GM23338 (cell line): ENCODE measurements around the gene KCNJ4.

Source experiments
- CREB1 ChIP-seq: fragments of 250-450 bp; sonication (Bioruptor Pico); IDR thresholded peaks from 2 replicates; pipeline ENCODE4 v1.5.0; 2020; ENCODE audit warnings: low read depth, mild to moderate bottlenecking, moderate library complexity
- EZH2 ChIP-seq: fragments of 200-600 bp; sonication (generic); IDR thresholded peaks from one replicate; pipeline ENCODE4 v1.8.0; 2017; ENCODE audit warnings: antibody characterized with exemption, mild to moderate bottlenecking, low read depth; ENCODE audit not compliant: unreplicated experiment
- EZH2phosphoT487 ChIP-seq: fragments of 200-600 bp; sonication (generic); IDR thresholded peaks from one replicate; pipeline ENCODE4 v1.8.1; 2018; ENCODE audit warnings: antibody characterized with exemption; ENCODE audit not compliant: unreplicated experiment
- JUNB ChIP-seq: IDR thresholded peaks from one replicate; pipeline ENCODE4 v1.6.1; 2016; ENCODE audit warnings: antibody characterized with exemption; ENCODE audit not compliant: unreplicated experiment
- NANOG ChIP-seq: IDR thresholded peaks from 2 replicates; pipeline ENCODE4 v1.6.1; 2016; ENCODE audit warnings: antibody characterized with exemption, borderline replicate concordance
- POLR2AphosphoS5 ChIP-seq: IDR thresholded peaks from 2 replicates; pipeline ENCODE4 v1.6.1; 2016; ENCODE audit warnings: antibody characterized with exemption, low read depth
- ZNF331 ChIP-seq: fragments of 250-450 bp; sonication (Bioruptor Pico); IDR thresholded peaks from 2 replicates; pipeline ENCODE4 v1.5.0; 2020; ENCODE audit warnings: low read depth, mild to moderate bottlenecking, moderate library complexity
- TF ChIP-seq, protein P1 (sequence below), 2 experiments: fragments of 200-600 bp in 1 of 2; sonication (generic) in 1 of 2; conservative IDR thresholded peaks; 2 replicates each; pipeline versions ENCODE4 v1.5.1 to v1.6.1; 2016 to 2017; ENCODE audit warnings: antibody characterized with exemption in 2 of 2, low read depth in 2 of 2, mild to moderate bottlenecking in 2 of 2, moderate library complexity in 1 of 2
- TF ChIP-seq, protein P2 (sequence below): fragments of 250-450 bp; sonication (Bioruptor Pico); IDR thresholded peaks from 2 replicates; pipeline ENCODE4 v1.5.0; 2020; ENCODE audit warnings: mild to moderate bottlenecking, moderate library complexity
- TF ChIP-seq, protein P3 (sequence below): IDR thresholded peaks from one replicate; pipeline ENCODE4 v1.6.1; 2018; ENCODE audit warnings: antibody characterized with exemption; ENCODE audit not compliant: unreplicated experiment
- TF ChIP-seq, protein P4 (sequence below): IDR thresholded peaks from 2 replicates; pipeline ENCODE4 v1.6.1; 2016; ENCODE audit warnings: antibody characterized with exemption

DNA sequence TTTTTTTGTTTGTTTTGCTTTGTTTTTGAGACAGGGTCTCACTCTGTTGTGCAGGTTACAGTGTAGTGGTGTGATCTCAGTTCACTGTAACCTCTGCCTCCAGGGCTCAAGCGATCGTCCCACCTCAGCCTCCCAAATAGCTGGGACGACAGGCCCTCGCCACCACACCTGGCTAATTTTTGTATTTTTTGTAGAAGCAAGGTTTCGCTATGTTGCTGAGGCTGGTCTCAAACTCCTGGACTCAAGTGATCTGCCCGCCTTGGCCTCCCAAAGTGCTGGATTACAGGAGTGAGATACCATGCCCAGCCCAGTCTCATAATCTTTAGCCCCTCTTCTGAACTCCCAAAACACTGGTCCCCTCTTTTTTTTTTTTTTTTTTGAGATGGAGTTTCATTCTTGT, 50.6 kb downstream of the KCNJ4 start:
- TF ChIP-seq EZH2: no peak
- TF ChIP-seq, protein P1, sequence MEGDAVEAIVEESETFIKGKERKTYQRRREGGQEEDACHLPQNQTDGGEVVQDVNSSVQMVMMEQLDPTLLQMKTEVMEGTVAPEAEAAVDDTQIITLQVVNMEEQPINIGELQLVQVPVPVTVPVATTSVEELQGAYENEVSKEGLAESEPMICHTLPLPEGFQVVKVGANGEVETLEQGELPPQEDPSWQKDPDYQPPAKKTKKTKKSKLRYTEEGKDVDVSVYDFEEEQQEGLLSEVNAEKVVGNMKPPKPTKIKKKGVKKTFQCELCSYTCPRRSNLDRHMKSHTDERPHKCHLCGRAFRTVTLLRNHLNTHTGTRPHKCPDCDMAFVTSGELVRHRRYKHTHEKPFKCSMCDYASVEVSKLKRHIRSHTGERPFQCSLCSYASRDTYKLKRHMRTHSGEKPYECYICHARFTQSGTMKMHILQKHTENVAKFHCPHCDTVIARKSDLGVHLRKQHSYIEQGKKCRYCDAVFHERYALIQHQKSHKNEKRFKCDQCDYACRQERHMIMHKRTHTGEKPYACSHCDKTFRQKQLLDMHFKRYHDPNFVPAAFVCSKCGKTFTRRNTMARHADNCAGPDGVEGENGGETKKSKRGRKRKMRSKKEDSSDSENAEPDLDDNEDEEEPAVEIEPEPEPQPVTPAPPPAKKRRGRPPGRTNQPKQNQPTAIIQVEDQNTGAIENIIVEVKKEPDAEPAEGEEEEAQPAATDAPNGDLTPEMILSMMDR (conservative IDR thresholded peaks at IDR 0.05; ENCODE audit: low read depth in 2 of 2): no peak
- no peak for TF ChIP-seq POLR2AphosphoS5
- no peak for TF ChIP-seq EZH2phosphoT487
- TF ChIP-seq, protein P2, sequence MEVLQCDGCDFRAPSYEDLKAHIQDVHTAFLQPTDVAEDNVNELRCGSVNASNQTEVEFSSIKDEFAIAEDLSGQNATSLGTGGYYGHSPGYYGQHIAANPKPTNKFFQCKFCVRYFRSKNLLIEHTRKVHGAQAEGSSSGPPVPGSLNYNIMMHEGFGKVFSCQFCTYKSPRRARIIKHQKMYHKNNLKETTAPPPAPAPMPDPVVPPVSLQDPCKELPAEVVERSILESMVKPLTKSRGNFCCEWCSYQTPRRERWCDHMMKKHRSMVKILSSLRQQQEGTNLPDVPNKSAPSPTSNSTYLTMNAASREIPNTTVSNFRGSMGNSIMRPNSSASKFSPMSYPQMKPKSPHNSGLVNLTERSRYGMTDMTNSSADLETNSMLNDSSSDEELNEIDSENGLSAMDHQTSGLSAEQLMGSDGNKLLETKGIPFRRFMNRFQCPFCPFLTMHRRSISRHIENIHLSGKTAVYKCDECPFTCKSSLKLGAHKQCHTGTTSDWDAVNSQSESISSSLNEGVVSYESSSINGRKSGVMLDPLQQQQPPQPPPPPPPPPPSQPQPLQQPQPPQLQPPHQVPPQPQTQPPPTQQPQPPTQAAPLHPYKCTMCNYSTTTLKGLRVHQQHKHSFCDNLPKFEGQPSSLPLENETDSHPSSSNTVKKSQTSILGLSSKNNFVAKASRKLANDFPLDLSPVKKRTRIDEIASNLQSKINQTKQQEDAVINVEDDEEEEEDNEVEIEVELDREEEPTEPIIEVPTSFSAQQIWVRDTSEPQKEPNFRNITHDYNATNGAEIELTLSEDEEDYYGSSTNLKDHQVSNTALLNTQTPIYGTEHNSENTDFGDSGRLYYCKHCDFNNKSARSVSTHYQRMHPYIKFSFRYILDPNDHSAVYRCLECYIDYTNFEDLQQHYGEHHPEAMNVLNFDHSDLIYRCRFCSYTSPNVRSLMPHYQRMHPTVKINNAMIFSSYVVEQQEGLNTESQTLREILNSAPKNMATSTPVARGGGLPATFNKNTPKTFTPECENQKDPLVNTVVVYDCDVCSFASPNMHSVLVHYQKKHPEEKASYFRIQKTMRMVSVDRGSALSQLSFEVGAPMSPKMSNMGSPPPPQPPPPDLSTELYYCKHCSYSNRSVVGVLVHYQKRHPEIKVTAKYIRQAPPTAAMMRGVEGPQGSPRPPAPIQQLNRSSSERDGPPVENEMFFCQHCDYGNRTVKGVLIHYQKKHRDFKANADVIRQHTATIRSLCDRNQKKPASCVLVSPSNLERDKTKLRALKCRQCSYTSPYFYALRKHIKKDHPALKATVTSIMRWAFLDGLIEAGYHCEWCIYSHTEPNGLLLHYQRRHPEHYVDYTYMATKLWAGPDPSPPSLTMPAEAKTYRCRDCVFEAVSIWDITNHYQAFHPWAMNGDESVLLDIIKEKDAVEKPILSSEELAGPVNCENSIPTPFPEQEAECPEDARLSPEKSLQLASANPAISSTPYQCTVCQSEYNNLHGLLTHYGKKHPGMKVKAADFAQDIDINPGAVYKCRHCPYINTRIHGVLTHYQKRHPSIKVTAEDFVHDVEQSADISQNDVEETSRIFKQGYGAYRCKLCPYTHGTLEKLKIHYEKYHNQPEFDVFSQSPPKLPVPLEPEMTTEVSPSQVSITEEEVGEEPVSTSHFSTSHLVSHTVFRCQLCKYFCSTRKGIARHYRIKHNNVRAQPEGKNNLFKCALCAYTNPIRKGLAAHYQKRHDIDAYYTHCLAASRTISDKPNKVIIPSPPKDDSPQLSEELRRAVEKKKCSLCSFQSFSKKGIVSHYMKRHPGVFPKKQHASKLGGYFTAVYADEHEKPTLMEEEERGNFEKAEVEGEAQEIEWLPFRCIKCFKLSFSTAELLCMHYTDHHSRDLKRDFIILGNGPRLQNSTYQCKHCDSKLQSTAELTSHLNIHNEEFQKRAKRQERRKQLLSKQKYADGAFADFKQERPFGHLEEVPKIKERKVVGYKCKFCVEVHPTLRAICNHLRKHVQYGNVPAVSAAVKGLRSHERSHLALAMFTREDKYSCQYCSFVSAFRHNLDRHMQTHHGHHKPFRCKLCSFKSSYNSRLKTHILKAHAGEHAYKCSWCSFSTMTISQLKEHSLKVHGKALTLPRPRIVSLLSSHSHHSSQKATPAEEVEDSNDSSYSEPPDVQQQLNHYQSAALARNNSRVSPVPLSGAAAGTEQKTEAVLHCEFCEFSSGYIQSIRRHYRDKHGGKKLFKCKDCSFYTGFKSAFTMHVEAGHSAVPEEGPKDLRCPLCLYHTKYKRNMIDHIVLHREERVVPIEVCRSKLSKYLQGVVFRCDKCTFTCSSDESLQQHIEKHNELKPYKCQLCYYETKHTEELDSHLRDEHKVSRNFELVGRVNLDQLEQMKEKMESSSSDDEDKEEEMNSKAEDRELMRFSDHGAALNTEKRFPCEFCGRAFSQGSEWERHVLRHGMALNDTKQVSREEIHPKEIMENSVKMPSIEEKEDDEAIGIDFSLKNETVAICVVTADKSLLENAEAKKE: no peak
- TF ChIP-seq, protein P3, sequence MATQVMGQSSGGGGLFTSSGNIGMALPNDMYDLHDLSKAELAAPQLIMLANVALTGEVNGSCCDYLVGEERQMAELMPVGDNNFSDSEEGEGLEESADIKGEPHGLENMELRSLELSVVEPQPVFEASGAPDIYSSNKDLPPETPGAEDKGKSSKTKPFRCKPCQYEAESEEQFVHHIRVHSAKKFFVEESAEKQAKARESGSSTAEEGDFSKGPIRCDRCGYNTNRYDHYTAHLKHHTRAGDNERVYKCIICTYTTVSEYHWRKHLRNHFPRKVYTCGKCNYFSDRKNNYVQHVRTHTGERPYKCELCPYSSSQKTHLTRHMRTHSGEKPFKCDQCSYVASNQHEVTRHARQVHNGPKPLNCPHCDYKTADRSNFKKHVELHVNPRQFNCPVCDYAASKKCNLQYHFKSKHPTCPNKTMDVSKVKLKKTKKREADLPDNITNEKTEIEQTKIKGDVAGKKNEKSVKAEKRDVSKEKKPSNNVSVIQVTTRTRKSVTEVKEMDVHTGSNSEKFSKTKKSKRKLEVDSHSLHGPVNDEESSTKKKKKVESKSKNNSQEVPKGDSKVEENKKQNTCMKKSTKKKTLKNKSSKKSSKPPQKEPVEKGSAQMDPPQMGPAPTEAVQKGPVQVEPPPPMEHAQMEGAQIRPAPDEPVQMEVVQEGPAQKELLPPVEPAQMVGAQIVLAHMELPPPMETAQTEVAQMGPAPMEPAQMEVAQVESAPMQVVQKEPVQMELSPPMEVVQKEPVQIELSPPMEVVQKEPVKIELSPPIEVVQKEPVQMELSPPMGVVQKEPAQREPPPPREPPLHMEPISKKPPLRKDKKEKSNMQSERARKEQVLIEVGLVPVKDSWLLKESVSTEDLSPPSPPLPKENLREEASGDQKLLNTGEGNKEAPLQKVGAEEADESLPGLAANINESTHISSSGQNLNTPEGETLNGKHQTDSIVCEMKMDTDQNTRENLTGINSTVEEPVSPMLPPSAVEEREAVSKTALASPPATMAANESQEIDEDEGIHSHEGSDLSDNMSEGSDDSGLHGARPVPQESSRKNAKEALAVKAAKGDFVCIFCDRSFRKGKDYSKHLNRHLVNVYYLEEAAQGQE: no peak
- TF ChIP-seq CREB1 (CRISPR knock-in tag): no peak
- TF ChIP-seq, protein P4, sequence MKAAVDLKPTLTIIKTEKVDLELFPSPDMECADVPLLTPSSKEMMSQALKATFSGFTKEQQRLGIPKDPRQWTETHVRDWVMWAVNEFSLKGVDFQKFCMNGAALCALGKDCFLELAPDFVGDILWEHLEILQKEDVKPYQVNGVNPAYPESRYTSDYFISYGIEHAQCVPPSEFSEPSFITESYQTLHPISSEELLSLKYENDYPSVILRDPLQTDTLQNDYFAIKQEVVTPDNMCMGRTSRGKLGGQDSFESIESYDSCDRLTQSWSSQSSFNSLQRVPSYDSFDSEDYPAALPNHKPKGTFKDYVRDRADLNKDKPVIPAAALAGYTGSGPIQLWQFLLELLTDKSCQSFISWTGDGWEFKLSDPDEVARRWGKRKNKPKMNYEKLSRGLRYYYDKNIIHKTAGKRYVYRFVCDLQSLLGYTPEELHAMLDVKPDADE: no peak
- no peak for TF ChIP-seq JUNB
- no peak for TF ChIP-seq ZNF331 (CRISPR knock-in tag)
- no peak for TF ChIP-seq NANOG
